ENCODE data around the gene SLX4.

SLX4 gene

DNA sequence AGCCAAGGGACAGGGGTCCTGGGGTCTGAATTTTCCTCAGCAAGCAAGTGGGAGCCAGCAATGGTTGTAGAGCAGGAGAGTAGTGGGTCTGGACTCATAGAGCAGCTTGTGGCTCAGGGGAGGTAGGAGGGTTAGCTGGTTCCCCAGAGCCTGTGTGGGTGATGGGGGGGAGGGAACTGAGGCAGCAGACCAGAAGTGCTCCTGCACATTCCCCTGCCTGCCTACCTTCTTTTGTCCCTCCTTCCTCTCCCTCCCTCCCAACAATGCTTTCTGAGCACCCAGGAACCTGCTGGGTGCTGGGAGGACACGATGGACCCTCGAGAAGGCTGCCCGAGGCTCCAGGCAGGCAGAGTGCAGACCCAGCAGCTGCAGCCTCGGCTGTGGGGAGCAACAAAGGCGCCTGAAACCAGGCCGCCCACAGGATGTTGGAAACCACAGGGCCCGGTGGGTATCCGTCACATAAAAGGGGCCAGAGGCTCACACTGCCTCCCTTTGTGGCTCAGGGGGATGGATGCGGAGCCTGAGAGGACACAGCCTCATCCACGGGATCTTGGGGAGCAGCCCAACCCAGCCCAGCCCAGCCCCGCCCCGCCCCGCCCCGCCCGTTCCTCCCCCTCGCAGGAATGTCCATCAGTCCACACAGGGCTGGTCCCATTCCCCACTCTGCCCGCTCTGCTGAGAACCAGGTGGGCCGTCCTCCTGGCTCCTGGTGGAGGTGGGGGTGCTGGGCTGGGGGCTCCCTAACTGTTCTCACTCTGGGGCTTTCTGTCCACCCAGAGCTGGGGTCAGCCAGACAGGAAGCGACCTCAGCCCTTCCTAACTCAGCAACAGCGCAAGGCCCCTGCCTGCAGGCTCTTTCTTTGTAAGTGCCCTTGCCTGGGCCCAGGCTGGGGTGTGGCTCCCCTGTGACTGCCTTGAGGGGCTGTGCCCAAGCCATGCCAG is 32.5 kb downstream of the SLX4 start:
- DNase-seq = no peak

GRCh38 chr16:3578121-3578520 is 33.3 kb downstream of the SLX4 start:
- DNase-seq = no peak

DNA sequence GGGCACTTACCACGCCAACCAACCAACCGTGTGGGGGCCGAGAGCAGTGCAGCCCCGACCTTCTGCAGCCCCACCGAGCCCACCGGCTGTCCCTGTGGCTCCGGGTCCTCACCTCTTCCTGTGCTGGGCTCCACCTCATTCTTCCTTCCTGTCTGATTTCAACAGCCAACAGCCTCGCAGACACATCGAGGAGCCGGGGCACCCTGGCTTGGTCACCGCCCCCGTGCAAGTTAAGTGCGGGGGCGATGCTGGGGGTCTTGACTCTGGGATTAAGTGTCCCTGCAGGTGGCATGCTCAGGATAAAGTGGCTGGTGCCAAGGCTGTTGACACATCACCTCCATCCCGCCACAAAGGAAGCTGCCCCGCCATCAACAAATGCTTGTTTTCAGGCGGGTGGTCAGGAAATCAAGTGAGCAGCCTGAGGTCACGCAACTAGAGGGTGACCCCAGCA is 34.1 kb downstream of the SLX4 start, which contains the start of gene NLRC3:
TSS of gene NLRC3 (minus strand) at position 102 of the 451 bp plus-strand sequence. CDS start 12,367 bp downstream, outside the sequence.
- DNase-seq = no peak

DNA sequence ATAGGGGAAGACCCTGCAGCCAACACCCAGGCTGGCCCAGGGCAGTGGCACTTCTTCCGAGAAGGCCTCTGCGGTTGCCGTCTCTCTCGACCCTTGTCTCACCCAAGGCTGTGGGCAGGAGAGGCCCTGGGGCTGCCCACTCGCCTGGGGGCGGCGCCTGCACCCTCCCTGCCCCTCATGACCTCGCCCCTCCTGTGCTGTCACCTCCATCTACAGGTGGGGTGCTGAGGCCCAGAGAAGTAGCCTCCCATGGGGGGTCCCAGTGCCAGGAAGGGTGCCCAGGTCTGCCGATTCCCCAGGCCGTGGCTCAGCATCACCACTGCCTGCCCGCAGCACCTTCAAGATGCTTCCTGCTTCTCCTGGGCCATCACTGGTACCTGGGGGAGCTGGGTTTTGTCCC is 35.2 kb downstream of the SLX4 start:
- DNase-seq = no peak

DNA sequence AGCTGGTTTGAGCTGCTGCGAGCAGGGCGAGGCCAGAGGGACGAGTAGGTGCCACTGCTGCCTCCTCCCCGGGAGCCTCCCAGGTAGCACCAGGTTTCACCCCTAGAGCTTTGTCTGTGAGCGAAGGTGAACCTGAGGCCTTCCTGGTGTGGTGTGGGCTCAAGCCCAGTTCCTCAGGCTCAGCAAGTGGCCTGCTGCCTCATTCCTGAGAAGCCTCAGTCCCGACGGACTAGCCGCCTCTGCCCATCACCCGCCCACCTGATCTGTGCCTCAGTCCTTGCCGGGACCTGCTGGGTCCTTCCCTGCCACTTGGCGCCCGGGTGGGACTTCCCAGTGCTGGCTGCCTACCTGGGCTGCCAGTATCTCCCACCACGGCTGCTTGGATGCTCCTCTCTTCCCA is 35.9 kb downstream of the SLX4 start:
- no peak for DNase-seq

GRCh38 chr16:3574195-3574594 is 37.2 kb downstream of the SLX4 start:
- DNase-seq = no peak

- no peak for DNase-seq
These were observed 38.1 kb downstream of the SLX4 start for GRCh38 chr16:3573146-3573815.

DNA sequence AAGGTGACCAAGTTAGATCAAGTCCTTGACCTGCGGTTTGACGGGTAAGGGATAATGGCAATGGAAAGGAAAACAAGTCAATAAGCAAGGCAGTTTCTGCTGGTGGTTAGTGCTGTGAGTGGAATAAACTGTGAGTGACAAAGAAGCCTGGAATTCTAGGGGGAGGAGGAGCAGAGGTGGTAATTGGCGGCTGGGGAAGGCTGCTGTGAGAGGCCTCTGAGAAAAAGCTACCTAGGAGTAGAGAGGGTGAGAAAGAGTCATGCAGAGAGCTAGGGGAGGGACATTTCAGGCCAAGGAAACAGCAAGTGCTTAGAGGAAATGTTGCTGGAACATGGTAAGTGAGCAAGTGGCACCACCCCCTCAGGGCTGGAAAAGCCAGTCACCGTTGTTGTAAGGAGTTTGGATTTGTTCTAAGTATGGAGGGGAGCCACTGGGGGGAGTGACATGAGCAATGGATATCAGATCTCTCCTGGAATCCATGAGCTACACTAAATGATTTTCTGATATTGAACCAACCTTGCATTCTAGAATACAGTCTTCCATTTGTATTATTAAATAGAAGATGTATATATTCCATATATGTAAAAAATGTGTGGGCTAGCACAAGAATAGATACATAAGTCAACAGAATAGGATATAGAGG is 40.9 kb downstream of the SLX4 start:
- no peak for DNase-seq

DNA sequence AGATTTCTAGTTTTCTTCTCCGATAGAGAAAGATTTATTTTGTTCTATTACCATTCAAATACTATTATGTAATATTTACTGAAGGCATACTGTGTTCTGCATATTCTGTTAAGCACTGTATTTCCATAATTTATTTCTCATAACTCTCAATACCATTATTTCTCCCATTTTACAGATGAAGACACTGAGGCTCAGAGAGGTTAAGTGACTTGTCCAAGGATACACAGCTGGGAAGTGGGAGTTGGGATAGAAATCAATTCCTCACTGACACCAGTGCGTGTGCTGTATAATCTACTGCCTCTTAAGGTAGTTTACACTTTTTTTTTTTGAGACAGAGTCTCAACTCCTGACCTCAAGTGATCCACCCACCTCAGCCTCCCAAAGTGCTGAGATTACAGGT is 41.6 kb downstream of the SLX4 start:
- no peak for DNase-seq

DNA sequence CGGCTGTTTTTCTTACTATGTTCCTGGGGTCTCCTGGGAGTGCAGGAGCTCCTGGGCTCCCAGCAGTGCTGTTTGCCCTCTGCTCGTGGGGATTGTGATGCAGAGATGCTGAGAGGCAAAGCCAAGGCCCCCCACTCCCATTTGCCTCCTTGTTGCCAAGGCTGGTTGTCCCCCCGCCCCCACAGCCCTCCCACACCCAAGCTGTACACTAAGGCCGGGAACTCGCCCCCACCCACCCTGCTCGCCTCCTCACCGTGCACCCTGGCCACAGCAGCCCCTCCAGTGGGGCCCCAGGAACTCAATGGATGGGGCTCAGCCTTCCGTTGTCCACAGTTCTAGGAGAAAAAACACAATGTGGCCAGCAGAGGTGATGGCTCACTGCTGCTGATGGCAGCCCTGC is 44.4 kb downstream of the SLX4 start:
- no peak for DNase-seq

GRCh38 chr16:3564889-3565141 is 46.6 kb downstream of the SLX4 start:
- DNase-seq = no peak

- no peak for DNase-seq
These were observed 47.1 kb downstream of the SLX4 start for GRCh38 chr16:3564130-3564888.

DNA sequence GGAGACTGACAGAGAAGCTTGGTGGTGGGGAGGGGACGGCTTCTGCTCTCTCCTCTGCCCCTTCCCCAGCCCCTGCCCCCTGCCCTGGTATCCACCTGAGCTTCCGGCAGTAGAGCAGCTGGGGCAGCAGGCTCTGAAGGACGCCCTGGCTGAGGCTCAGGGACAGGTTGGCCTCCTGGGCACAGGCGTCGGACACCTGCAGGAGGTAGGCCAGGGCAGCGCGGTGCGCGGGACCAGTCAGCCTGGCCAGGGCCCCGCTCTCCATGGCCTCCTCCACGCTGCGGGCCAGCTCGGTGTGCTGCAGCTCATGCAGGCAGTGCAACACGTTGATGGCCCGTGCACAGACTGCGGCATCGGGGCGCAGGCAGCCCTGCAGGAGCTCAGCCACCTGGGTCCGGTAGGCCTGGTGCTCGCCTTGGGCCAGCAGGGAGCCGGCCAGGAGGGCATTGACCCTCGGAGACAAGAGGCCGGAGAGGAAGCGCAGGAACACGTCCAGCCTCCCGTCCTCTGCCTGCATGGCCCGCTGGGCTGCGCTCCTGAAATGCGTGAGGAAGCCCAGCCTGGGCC is 48.4 kb downstream of the SLX4 start:
- DNase-seq = no peak

DNA sequence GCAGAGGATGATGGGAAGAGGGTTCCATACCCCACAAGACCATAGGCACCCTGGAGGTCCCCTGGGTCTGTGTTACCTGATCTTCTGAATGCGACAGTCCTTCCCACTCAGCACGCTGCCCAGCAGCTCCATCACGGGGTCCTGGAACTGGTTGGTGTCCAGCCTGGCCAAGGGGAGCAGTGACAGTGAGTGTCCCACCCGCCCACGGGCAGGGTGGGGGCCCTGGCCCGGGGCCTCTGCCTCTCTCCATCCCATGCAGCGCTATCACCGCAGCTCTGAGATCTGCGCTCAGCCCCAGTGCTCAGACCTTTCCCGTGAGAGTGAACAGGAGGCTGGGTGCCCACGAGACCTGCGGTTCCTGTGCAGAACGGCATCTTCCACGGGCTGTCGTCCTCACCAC is 49.8 kb downstream of the SLX4 start:
- no peak for DNase-seq

GRCh38 chr16:3554351-3554928 is 57.0 kb downstream of the SLX4 start:
- no peak for DNase-seq

GRCh38 chr16:3553138-3553923 is 58.1 kb downstream of the SLX4 start:
- no peak for DNase-seq

GRCh38 chr16:3550851-3551847 is 60.3 kb downstream of the SLX4 start:
- no peak for DNase-seq

- no peak for DNase-seq
These were observed 61.5 kb downstream of the SLX4 start for GRCh38 chr16:3549906-3550305.

DNA sequence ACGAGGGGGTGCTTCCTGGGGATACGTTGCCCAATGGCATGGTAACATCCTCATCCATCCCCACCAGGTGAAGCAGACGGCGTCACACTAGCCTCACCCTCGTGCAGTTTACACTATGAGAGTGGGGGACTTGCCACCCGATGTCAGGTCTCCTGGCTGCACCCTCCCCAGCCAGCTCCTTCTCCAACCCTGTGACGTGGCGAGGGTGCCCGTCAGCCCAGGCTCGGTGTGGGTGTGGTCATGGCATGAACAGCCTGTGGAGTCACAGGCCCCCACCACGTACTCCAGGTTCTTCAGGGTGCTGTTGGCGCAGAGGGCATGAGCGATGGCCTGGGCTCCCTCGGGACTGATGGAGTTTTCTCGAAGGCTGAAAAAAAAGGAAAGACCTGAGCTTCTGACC is 62.5 kb downstream of the SLX4 start:
- no peak for DNase-seq

GRCh38 chr16:3548445-3548844 is 63.0 kb downstream of the SLX4 start:
- no peak for DNase-seq
